ENCODE measurements around the gene GPR32. TPM values are rescaled to one million over a fixed set of nuclear protein-coding genes. Genes with fewer than 3 reads are reported as not detected.

GPR32 gene
- total and polyA plus RNA-seq, 2 of the 8 experiments (the other 6 are each of a cell fraction or from before 2014, with no cell fraction given), result not detected

DNA sequence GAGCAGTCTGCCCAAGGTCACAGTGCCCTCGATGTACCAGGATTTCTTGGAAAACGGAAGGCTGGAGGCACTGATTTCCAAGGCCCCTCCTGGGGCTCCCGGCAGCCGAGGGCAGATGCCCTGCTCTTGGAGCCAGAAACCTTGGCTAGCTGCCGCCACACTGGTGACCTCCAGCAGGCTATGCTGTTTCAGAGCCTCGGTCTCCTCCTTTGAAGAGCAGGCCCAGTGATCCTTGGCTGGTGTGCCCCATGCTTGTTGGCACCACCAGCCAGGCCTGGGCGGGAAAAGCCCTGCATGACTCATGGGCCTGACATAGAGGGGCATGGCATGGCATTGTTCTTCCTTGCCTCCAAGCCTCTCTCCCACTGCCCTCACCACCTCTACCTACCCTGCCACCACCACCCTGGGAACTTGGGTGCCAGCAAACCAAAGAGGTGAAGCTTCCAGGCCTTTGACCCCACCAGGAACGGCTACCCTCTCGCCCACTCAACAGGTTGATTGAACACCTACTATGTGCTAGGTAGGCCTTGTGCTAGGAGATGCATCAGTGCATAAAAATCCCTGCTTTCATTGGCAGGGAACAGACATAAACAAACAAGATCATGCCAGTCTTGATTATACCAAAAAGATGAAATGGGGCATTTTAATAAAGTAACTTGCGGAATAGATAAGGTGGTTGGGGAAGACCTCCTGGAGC, 48.7 kb upstream of the GPR32 start (continued):
- TF ChIP-seq, protein P1, sequence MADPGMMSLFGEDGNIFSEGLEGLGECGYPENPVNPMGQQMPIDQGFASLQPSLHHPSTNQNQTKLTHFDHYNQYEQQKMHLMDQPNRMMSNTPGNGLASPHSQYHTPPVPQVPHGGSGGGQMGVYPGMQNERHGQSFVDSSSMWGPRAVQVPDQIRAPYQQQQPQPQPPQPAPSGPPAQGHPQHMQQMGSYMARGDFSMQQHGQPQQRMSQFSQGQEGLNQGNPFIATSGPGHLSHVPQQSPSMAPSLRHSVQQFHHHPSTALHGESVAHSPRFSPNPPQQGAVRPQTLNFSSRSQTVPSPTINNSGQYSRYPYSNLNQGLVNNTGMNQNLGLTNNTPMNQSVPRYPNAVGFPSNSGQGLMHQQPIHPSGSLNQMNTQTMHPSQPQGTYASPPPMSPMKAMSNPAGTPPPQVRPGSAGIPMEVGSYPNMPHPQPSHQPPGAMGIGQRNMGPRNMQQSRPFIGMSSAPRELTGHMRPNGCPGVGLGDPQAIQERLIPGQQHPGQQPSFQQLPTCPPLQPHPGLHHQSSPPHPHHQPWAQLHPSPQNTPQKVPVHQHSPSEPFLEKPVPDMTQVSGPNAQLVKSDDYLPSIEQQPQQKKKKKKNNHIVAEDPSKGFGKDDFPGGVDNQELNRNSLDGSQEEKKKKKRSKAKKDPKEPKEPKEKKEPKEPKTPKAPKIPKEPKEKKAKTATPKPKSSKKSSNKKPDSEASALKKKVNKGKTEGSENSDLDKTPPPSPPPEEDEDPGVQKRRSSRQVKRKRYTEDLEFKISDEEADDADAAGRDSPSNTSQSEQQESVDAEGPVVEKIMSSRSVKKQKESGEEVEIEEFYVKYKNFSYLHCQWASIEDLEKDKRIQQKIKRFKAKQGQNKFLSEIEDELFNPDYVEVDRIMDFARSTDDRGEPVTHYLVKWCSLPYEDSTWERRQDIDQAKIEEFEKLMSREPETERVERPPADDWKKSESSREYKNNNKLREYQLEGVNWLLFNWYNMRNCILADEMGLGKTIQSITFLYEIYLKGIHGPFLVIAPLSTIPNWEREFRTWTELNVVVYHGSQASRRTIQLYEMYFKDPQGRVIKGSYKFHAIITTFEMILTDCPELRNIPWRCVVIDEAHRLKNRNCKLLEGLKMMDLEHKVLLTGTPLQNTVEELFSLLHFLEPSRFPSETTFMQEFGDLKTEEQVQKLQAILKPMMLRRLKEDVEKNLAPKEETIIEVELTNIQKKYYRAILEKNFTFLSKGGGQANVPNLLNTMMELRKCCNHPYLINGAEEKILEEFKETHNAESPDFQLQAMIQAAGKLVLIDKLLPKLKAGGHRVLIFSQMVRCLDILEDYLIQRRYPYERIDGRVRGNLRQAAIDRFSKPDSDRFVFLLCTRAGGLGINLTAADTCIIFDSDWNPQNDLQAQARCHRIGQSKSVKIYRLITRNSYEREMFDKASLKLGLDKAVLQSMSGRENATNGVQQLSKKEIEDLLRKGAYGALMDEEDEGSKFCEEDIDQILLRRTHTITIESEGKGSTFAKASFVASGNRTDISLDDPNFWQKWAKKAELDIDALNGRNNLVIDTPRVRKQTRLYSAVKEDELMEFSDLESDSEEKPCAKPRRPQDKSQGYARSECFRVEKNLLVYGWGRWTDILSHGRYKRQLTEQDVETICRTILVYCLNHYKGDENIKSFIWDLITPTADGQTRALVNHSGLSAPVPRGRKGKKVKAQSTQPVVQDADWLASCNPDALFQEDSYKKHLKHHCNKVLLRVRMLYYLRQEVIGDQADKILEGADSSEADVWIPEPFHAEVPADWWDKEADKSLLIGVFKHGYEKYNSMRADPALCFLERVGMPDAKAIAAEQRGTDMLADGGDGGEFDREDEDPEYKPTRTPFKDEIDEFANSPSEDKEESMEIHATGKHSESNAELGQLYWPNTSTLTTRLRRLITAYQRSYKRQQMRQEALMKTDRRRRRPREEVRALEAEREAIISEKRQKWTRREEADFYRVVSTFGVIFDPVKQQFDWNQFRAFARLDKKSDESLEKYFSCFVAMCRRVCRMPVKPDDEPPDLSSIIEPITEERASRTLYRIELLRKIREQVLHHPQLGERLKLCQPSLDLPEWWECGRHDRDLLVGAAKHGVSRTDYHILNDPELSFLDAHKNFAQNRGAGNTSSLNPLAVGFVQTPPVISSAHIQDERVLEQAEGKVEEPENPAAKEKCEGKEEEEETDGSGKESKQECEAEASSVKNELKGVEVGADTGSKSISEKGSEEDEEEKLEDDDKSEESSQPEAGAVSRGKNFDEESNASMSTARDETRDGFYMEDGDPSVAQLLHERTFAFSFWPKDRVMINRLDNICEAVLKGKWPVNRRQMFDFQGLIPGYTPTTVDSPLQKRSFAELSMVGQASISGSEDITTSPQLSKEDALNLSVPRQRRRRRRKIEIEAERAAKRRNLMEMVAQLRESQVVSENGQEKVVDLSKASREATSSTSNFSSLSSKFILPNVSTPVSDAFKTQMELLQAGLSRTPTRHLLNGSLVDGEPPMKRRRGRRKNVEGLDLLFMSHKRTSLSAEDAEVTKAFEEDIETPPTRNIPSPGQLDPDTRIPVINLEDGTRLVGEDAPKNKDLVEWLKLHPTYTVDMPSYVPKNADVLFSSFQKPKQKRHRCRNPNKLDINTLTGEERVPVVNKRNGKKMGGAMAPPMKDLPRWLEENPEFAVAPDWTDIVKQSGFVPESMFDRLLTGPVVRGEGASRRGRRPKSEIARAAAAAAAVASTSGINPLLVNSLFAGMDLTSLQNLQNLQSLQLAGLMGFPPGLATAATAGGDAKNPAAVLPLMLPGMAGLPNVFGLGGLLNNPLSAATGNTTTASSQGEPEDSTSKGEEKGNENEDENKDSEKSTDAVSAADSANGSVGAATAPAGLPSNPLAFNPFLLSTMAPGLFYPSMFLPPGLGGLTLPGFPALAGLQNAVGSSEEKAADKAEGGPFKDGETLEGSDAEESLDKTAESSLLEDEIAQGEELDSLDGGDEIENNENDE (IDR thresholded peaks at IDR 0.05; ENCODE audit: insufficient replicate concordance, low read length), result no peak
- TF ChIP-seq TCF12 (IDR thresholded peaks at IDR 0.05; ENCODE audit: low read depth, low read length) (no peak), PHF8 (conservative IDR thresholded peaks at IDR 0.05; ENCODE audit: low read depth, low read length) (no peak), BACH1 (IDR thresholded peaks at IDR 0.05; ENCODE audit: low read length) (no peak)
